ENCODE results near the gene NCK1.

DNA sequence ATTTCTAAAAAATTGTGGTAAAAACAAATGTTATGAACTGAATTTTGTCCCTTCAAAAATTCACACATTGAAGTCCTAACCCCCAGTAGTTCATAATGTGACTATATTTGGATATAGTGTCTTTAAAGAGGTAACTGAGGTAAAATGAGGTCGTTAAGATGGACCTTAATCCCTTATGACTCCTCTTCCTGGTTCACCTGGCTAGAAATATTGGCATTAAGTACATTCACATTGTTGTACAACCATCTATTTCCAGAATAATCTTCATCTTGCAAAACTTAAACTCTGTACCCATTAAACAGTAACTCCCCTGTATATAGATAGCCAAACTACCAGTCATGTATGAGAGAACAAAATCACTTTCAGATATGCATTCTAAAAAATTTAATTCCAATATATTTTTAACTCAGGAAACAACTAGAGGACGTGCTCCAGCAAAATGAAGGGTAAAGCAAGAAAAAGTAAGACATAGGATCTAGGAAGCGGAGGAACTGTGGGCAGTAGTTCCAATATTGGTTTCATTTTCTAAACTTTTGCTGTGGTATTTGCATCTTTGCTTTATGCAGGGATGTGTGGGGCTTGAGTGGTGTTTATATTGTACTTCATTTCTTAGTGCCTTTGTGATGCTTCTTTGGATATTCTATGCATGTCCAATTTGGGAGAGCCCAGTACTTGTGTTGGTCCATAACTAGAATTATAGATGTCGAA is 59.0 kb downstream of the NCK1 start:
- TF ChIP-seq, protein P1, sequence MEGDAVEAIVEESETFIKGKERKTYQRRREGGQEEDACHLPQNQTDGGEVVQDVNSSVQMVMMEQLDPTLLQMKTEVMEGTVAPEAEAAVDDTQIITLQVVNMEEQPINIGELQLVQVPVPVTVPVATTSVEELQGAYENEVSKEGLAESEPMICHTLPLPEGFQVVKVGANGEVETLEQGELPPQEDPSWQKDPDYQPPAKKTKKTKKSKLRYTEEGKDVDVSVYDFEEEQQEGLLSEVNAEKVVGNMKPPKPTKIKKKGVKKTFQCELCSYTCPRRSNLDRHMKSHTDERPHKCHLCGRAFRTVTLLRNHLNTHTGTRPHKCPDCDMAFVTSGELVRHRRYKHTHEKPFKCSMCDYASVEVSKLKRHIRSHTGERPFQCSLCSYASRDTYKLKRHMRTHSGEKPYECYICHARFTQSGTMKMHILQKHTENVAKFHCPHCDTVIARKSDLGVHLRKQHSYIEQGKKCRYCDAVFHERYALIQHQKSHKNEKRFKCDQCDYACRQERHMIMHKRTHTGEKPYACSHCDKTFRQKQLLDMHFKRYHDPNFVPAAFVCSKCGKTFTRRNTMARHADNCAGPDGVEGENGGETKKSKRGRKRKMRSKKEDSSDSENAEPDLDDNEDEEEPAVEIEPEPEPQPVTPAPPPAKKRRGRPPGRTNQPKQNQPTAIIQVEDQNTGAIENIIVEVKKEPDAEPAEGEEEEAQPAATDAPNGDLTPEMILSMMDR (IDR thresholded peaks at IDR 0.05): no peak
- no peak for TF ChIP-seq POLR2A (IDR thresholded peaks at IDR 0.05)
